Fibroblast of skin of abdomen (primary cell): Measurements from ENCODE around the gene PGA5.
"Not testable (repeated sequence)": the region's sequence is repeated elsewhere in the genome, so short reads cannot be mapped to it uniquely, and the experiment has no call there.

Experiments used
- DNase-seq: peaks from one replicate; pipeline ENCODE4 v3.0.0-alpha.2; 2013

The PGA5 gene

DNA sequence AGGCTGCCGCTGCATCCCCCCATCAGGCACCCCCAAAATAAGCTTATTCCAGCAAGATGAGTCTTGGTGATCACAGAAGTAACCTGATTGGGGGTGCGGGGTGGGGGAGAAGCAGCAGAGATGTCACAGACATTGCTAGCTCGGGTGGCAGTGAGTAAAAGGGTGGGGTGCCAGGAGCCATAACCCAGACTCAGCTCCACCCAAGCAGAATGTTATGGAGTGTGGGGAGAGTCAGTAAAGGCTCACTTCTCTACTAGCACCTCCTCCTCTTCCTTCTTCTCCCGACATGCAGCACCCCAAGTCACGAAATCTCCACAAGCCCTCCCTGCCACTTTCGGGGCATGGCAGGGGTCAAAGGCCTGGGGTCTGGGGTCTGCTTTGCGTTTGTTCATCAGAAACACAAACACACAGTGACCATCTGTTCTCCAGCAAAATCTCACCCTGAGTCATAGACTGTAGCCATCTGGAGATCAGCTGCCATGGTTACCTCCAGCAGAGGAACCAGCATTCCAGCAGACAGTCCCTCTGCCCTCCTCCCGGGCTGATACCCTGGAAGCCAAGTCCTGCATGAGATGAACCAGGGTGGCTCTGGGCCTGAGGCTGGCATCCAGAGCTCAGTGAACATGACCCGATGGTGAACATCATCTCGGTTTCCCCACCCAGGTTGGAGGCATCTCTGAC is 14.4 kb upstream of the PGA5 start:
- DNase-seq: not testable (repeated sequence)

DNA sequence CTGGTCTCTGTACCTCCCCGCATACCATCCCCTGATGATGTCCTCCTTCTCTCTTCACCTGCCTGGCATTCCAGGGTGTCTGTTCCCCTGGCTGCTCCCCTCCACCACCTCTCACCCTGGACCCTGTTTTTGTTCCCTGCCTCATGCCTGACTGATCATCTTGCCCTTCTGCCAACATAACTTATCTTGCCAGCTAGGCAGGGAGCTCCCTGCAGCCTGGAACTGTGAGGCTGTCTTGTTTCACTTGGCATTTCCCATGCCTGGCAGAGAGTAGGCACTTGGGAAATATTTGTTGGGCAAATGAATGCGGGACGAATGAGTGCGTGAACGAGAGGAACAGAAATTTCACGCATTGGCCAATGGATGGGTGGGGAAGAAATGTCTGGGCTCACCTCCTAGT is 11.5 kb upstream of the PGA5 start:
- DNase-seq: not testable (repeated sequence)

DNA sequence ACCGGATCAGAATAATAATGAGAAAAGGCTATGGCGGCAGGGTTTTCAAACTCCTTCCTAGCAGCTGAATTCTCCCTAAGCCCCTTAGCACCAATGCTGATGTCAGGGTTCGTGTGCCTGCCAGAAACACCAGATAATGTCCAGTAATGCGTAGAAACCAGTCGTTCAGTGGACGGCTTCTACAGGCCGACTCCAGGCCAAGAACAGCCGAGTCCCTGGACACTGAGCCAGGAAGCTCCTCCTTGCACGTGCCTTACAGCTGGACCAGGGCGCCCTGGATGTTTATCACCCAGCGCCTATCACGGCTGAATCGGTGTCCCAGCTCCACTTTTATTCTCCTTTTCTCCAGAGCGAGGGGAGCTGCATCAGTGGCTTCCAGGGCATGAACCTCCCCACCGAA is 9.9 kb upstream of the PGA5 start:
- DNase-seq: not testable (repeated sequence)

DNA sequence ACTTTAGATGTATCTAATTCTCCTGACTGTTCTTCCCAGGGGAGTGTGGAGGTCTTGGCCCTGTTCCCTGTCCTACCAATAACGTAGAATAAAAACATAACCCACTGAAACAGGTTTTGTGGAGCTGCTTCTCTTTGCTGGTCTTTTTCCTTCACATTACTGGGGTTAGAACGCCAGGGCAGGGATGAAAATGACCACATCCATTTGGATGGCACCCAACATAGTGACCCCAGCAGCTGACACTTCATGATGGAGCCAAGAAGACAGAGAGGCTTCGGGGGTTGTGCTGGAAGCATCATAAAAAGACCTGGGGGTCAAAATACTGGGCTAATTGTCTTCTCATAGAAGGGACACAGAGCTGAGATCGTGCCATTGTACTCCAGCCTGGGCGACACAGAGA is 9.4 kb upstream of the PGA5 start:
- DNase-seq: not testable (repeated sequence)

DNA sequence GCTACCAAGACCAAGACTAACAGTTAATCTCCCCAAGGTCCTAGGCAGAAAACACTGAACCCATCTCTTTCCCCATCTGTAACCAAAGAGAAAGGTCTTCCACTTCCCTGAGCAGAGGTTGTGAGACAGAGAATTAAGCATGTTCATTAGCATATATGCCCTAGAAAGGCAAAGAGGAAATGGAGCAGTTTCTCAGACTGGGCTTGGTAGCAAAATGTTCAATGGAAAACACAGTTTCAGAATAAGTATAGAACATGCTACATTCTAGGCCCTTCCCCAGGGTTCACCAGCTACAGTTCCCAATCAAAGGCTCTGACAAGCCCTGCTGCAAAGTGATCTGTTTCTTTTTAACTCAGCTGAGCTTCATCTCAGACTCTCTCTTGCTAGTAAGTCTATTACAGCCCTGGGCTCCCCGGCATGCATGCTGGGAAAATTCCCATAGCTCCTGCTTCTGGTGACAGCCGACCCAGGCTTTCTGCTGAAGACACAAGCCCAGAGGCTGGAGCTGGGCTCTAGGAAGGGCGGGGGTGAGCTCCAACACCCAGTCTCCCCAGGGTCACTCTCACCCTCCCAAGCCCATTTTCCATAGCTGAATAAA is 8.3 kb upstream of the PGA5 start:
- not testable (repeated sequence) for DNase-seq

DNA sequence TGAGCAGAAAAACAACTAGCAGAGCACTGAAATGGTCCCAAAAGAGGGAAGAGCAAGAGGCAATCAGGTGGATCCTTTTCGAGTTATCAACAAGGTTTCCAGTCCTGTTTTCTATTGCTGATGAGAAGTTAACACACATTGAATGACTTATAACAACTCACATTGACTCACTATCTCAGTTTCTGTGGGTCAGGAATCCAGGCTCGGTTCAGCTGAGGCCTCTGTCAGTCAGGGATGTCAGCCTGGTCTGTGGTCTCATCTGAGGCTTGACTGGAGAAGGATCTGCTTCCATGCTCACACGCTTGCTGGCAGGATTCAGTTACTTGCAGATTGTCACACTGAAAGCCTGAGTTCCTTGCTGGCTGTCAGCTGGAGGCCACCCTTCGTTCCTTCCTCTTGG is 3.8 kb upstream of the PGA5 start:
- not testable (repeated sequence) for DNase-seq

DNA sequence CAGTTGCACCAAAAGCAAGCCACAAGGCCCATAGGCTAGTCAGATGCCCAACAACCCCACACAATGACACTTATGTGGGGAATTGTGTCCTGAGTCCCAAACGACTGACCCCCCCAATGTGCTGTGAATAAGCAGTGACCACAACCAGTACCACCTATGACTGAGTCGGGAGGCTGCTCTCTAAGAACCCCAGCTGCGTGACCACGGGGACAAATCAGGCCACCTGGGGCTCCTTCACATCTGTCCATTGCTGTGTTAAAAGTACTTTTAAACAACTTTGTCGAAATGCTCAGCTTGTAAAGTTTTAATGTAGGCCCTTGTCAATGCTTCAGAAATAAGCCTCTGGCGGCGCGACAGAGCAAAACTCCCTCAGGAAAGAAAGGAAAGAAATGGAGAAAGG is 687 bp upstream of the PGA5 start:
- not testable (repeated sequence) for DNase-seq

DNA sequence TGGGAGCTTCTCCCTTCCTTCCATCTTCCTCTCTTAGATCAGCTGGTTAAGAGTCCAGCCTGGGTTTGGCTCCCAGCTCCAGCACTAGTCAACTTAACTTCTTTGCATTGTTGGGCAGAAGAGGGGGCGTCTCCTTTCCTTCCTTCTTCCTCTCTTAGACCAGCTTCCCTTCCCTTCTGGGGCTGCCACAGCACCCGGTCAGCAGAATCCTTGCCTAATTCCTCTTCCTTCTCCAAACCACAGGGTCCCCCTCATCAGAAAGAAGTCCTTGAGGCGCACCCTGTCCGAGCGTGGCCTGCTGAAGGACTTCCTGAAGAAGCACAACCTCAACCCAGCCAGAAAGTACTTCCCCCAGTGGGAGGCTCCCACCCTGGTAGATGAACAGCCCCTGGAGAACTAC is 551 bp downstream of the PGA5 start:
- not testable (repeated sequence) for DNase-seq

DNA sequence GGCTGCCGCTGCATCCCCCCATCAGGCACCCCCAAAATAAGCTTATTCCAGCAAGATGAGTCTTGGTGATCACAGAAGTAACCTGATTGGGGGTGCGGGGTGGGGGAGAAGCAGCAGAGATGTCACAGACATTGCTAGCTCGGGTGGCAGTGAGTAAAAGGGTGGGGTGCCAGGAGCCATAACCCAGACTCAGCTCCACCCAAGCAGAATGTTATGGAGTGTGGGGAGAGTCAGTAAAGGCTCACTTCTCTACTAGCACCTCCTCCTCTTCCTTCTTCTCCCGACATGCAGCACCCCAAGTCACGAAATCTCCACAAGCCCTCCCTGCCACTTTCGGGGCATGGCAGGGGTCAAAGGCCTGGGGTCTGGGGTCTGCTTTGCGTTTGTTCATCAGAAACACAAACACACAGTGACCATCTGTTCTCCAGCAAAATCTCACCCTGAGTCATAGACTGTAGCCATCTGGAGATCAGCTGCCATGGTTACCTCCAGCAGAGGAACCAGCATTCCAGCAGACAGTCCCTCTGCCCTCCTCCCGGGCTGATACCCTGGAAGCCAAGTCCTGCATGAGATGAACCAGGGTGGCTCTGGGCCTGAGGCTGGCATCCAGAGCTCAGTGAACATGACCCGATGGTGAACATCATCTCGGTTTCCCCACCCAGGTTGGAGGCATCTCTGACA is 4.4 kb downstream of the PGA5 start:
- not testable (repeated sequence) for DNase-seq

DNA sequence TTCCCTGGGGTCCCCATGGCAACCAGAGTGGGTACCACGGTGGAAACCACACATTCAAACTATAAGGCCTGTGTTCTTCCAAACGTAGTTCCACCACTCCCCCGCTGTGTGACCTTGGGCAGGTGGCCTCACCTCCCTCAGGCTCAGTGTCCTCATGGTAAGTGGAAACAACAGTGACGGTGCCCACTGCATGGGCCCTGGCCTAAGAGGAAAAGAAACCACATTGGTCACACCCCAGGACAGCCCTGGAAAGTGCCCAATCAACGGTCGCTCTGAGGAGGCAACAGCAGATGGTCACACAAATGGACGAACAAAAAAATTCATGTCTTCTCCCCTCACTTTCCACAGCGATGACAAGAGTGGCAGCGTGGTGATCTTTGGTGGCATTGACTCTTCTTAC is 7.1 kb downstream of the PGA5 start:
- not testable (repeated sequence) for DNase-seq

DNA sequence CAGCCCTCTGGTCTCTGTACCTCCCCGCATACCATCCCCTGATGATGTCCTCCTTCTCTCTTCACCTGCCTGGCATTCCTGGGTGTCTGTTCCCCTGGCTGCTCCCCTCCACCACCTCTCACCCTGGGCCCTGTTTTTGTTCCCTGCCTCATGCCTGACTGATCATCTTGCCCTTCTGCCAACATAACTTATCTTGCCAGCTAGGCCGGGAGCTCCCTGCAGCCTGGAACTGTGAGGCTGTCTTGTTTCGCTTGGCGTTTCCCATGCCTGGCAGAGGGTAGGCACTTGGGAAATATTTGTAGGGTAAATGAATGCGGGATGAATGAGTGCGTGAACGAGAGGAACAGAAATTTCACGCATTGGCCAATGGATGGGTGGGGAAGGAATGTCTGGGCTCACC is 8.2 kb downstream of the PGA5 start:
- not testable (repeated sequence) for DNase-seq

DNA sequence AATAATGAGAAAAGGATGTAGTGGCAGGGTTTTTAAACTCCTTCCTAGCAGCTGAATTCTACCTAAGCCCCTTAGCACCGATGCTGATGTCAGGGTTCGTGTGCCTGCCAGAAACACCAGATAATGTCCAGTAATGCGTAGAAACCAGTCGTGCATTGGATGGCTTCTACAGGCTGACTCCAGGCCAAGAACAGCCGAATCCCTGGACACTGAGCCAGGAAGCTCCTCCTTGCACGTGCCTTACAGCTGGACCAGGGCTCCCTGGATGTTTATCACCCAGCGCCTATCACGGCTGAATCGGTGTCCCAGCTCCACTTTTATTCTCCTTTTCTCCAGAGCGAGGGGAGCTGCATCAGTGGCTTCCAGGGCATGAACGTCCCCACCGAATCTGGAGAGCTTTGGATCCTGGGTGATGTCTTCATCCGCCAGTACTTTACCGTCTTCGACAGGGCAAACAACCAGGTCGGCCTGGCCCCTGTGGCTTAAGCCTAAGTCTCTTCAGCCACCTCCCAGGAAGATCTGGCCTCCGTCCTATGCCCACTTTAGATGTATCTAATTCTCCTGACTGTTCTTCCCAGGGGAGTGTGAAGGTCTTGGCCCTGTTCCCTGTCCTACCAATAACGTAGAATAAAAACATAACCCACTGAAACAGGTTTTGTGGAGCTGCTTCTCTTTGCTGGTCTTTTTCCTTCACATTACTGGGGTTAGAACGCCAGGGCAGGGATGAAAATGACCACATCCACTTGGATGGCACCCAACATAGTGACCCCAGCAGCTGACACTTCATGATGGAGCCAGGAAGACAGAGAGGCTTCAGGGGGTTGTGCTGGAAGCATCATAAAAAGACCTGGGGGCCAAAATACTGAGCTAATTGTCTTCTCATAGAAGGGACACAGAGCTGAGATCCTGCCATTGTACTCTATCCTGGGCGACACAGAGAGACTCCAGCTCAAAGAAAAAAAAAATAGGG is 10.1 kb downstream of the PGA5 start:
- not testable (repeated sequence) for DNase-seq

DNA sequence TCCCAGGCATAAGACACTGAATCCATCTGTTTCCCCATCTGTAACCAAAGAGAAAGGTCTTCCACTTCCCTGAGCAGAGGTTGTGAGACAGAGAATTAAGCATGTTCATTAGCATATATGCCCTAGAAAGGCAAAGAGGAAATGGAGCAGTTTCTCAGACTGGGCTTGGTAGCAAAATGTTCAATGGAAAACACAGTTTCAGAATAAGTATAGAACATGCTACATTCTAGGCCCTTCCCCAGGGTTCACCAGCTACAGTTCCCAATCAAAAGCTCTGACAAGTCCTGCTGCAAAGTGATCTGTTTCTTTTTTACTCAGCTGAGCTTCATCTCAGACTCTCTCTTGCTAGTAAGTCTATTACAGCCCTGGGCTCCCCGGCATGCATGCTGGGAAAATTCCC is 11.4 kb downstream of the PGA5 start:
- not testable (repeated sequence) for DNase-seq

DNA sequence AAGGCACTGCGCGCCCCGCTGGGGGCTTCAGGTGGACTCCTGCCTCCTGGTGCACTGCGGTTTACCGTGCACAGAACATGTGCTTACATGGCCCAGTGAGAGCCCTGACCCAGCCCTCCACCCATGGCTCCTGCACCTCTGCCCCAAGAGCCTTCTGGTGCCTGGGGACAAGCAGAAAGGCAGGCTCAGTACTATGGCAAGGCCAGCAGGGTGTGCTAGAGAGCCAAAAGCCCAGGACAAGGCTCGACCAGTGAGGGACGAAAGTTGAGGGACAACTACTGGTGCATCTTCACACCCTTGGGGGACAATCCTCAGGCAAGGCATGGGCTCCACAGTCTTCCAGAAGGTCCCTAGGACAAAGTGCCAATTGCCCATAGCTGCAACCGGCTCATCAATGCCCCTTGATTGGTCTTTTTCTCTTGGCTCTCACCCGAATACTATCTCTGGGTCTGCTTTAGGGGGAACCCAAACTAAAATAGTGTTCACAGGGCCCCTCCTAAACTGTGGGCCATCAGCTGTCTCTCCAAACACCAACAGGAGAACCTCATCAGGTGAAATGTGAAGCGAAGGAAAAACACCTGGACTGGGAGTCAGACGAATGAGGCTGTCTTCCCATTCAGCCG is 13.5 kb downstream of the PGA5 start:
- DNase-seq: peak; percentile 44

DNA sequence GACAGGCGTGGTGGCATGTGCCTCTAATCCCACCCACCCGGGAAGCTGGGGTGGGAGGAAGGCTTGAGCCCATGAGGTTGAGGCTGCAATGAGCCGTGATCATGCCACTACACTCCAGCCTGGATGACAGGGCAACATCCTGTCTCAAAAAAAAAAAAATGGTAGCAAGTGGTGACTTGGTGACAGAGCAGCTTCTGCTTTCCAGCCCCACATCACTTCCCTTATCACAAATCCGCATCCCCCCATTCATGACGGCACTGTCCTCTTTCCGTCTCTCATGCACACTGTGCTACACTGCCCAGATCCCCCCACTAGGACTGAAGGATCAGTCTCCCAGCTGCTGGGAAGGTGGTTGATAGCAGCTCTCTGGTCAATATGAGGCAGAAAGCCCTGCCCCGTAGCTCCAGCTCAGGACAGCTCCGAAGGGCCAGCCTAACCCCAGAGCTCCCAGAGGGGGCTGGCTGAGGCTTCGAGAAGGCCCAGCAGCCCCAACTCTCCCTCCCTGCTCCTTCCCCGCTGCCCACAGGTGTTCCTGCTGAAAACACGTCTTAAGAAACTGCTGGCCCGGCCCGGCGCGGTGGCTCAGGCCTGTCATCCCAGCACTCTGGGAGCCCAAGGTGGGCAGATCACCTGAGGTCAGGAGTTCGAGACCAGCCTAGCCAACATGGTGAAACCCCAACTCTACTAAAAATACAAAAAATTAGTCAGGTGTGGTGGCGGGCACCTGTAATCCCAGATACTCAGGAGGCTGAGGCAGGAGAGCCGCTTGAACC is 15.9 kb downstream of the PGA5 start:
- DNase-seq: no peak

DNA sequence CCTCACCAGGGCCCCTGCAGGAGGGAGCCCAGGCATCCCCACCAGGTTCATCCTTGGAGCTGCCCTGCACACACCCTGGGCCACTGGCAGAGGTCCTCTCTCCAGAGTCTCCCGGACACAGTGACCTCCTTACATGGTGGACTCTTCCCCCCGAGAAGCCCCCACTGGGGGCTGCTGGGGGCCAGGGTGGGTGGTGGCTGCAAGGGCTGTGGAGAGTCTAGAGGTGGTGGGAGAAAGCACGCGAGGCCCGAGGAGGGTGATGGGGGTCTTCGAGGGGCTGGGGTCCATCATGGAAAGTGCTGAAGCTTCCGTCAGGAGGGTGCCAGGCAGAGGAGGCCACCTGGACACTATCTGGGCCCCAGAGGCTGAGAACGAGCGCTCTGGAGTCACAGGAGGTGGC is 17.6 kb downstream of the PGA5 start:
- no peak for DNase-seq

DNA sequence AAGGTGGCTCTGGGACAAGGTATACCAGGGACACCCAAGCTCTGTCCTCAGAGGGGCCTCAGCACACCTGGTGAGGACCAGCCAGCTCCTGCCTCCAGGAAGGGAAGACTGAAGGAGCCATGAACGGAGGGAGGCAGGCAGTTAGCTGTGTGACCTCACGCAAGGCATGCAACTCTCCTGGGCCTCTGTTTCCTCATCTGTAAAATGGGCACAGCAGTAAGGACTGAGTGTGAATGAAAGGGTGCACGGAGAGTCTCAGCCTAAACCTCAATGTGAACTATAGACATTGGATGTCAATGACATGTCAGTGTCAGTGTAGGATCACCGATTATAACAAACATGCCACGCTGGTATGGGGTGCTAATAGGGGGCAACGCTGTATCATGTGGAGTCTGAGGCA is 18.4 kb downstream of the PGA5 start:
- no peak for DNase-seq

DNA sequence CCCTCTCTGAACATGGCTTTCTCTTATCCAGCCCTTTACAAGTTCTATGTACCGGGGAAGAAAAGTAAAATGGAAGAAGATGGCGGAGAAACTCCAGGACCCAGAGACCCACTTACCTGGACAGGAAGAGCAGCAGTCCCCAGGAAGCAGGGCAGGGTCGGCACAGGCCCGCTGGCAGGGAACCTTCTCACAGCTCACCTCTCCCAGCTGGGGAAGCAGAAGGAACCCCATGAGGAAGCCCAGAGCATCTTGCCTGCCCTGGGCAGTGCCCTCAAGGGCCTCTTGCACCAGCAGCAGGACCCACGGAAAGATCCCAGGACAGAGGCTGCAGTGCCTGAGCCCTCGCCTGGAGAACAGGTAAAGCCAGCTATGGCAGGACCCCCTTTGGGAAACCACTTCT is 23.4 kb downstream of the PGA5 start:
- no peak for DNase-seq

DNA sequence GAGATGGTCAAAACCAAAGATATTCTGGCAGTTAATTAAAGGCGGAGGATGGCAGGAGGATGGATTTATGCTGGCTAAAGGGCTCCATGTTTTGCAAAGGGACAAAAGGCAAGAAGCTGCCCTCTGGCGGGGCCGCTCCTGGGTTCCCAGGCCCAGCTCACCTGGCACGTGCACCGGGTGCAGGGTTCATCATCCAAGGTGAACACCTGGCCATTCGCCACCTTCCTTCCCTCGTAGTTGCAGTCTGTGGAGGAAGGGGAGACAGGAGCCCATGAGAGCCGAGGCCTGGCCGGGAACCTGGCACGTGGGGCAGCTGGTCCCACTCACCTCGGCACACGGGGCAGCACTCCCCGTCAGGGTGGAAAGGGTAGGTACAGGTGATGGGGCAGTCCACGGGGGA is 23.8 kb downstream of the PGA5 start:
- no peak for DNase-seq

DNA sequence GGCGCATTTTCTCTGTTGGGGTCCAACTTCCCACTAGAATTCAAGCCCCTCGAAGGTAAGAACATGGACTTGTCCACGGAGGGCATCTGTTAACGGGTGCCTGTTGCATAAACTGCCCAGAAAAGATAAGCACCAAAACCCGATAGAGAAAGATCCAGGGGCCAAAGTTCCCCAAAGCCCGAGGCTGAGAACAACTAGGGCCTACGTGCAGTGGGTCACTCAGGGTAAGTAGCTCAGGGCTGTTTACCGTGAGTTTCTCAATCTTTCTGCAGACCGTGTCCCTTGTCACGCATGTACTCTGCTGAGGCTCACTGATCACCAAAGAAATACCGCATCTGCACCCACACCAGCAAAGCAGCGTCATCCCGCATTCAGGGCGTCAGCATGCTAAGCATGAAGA is 24.4 kb downstream of the PGA5 start:
- DNase-seq: no peak

DNA sequence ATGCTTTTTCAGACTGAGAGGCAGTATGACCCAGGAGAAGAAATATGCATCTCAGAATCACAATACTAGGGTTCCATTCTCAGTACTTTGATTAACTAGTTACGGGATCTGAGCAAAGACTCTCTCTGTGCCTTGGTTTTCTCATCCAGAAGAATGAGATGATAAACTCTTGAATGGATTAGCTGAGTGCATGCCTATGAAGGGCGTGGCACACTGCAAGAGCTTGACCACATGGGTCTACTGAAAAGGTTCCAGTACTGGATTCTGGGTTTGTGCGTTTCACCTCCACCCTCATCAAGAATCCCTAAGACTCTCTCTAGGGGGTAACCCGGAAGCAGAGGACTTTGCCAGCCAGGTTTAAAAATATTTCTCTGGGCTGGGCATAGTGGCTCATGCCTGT is 25.6 kb downstream of the PGA5 start:
- DNase-seq: no peak

DNA sequence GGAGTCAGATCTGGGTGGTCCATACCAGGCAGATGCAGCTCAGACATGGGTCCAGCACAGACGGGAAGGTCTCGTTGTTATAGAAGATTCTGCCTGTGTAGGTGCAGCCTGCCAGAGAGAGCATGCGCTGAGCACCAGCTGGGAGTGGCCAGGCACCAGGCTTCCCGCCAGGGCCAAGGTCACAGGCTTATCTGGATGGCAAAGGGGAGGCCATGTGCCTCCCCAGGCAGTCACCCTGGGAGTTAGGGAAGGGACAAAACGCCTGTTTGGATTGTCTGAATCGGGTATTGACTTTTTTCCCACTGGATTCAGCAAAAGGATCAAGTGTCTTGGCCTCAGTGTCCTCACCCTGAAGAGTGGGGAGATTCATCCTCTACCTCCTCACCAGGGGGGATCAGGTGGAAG is 26.5 kb downstream of the PGA5 start:
- no peak for DNase-seq
